ENCODE results near the gene PSKH1.

PSKH1 gene

GRCh38 chr16:67959536-67960329, 66.7 kb downstream of the PSKH1 start:
- TF ChIP-seq, protein P1, sequence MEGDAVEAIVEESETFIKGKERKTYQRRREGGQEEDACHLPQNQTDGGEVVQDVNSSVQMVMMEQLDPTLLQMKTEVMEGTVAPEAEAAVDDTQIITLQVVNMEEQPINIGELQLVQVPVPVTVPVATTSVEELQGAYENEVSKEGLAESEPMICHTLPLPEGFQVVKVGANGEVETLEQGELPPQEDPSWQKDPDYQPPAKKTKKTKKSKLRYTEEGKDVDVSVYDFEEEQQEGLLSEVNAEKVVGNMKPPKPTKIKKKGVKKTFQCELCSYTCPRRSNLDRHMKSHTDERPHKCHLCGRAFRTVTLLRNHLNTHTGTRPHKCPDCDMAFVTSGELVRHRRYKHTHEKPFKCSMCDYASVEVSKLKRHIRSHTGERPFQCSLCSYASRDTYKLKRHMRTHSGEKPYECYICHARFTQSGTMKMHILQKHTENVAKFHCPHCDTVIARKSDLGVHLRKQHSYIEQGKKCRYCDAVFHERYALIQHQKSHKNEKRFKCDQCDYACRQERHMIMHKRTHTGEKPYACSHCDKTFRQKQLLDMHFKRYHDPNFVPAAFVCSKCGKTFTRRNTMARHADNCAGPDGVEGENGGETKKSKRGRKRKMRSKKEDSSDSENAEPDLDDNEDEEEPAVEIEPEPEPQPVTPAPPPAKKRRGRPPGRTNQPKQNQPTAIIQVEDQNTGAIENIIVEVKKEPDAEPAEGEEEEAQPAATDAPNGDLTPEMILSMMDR (IDR thresholded peaks at IDR 0.05; ENCODE audit: low read depth, low read length, poor library complexity, severe bottlenecking): no peak
- no peak for TF ChIP-seq EZH2phosphoT487 (IDR thresholded peaks at IDR 0.05; ENCODE audit: borderline replicate concordance, low read length)
- no peaks in the 10 kb centered on the region for H3K4me1 ChIP-seq (ENCODE audit: control insufficient read depth, low read length)
- no peak overlapping the region for H3K27ac ChIP-seq (ENCODE audit: low read depth, low read length)
- no peaks in the 10 kb centered on the region for H3K9me2 ChIP-seq (replicated peaks; ENCODE audit: control insufficient read depth, low read length)
- H3K4me3 ChIP-seq (ENCODE audit: low read length): no peak overlapping the region
- no peaks in the 10 kb centered on the region; the same call in 1 of the 2 replicates for H3K36me3 ChIP-seq (ENCODE audit: control insufficient read depth, low read length)
- no peaks in the 10 kb centered on the region for H3K9me3 ChIP-seq (ENCODE audit: control insufficient read depth, insufficient read depth, low read length)
- H3K4me2 ChIP-seq (ENCODE audit: low read length): no peak overlapping the region
- no peaks in the 10 kb centered on the region for H3F3A ChIP-seq (ENCODE audit: control insufficient read depth, insufficient read depth)
- H4K20me1 ChIP-seq (ENCODE audit: control insufficient read depth, insufficient read depth, low read depth, low read length): no peaks in the 10 kb centered on the region
- no peaks in the 10 kb centered on the region for H3K79me2 ChIP-seq (ENCODE audit: control insufficient read depth, low read length)
- no peaks in the 10 kb centered on the region for H3K27me3 ChIP-seq (ENCODE audit: control insufficient read depth, low read length)

DNA sequence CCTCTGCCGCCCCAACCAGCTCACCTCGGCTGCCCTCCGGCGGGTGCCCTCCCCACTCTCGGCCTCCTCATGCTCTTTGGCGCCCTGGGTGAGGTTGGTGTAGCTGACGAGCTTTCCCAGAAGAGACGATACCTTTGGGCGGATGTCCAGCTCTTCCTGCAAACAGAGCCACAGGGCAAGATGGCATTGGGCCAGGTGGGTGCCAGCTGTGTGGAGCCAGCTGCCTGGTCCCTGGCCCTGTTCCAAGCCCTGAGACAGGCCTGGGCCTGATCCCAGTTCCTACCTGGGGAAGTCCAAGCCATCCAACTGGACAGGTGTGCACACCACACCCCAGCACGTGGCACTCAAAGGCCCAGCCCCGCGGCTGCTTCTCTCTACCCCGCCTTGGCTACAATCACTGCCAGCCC, 68.5 kb downstream of the PSKH1 start:
- Histone ChIP-seq H4K20me1 (ENCODE audit: control insufficient read depth, insufficient read depth, low read depth, low read length) (0 out of 2 replicates have a peak, but pooled peaks cover 3% of the 10 kb centered on the region), H3K27ac (ENCODE audit: low read depth, low read length) (no peak overlapping the region), H3K27me3 (ENCODE audit: control insufficient read depth, low read length) (no peaks in the 10 kb centered on the region), H3K9me3 (ENCODE audit: control insufficient read depth, insufficient read depth, low read length) (no peaks in the 10 kb centered on the region), H3K36me3 (ENCODE audit: control insufficient read depth, low read length) (no peaks in the 10 kb centered on the region; the same call in 1 of the 2 replicates), H3K4me1 (ENCODE audit: control insufficient read depth, low read length) (peaks cover 3% of the 10 kb centered on the region), H3K9me2 (replicated peaks; ENCODE audit: control insufficient read depth, low read length) (no peaks in the 10 kb centered on the region), H3F3A (ENCODE audit: control insufficient read depth, insufficient read depth) (peaks cover 7% of the 10 kb centered on the region; the same call in 1 of the 2 replicates), H3K79me2 (ENCODE audit: control insufficient read depth, low read length) (0 out of 2 replicates have a peak, but pooled peaks cover under 1% of the 10 kb centered on the region), H3K4me3 (ENCODE audit: low read length) (no peak overlapping the region), H3K4me2 (ENCODE audit: low read length) (no peak overlapping the region)
- TF ChIP-seq EZH2phosphoT487 (IDR thresholded peaks at IDR 0.05; ENCODE audit: borderline replicate concordance, low read length): no peak
- TF ChIP-seq, protein P1 (IDR thresholded peaks at IDR 0.05; ENCODE audit: low read depth, low read length, poor library complexity, severe bottlenecking): no peak

- Histone ChIP-seq H3K4me2 (ENCODE audit: low read length) (no peak overlapping the region), H3K9me2 (replicated peaks; ENCODE audit: control insufficient read depth, low read length) (no peaks in the 10 kb centered on the region), H4K20me1 (ENCODE audit: control insufficient read depth, insufficient read depth, low read depth, low read length) (0 out of 2 replicates have a peak, but pooled peaks cover 3% of the 10 kb centered on the region), H3K79me2 (ENCODE audit: control insufficient read depth, low read length) (0 out of 2 replicates have a peak, but pooled peaks cover 6% of the 10 kb centered on the region), H3K36me3 (ENCODE audit: control insufficient read depth, low read length) (no peaks in the 10 kb centered on the region; the same call in 1 of the 2 replicates), H3K4me3 (ENCODE audit: low read length) (no peak overlapping the region), H3F3A (ENCODE audit: control insufficient read depth, insufficient read depth) (peaks cover 7% of the 10 kb centered on the region; the same call in 1 of the 2 replicates), H3K27me3 (ENCODE audit: control insufficient read depth, low read length) (no peaks in the 10 kb centered on the region), H3K9me3 (ENCODE audit: control insufficient read depth, insufficient read depth, low read length) (no peaks in the 10 kb centered on the region), H3K27ac (ENCODE audit: low read depth, low read length) (no peak overlapping the region), H3K4me1 (ENCODE audit: control insufficient read depth, low read length) (peaks cover 9% of the 10 kb centered on the region)
- TF ChIP-seq, protein P1 (IDR thresholded peaks at IDR 0.05; ENCODE audit: low read depth, low read length, poor library complexity, severe bottlenecking): no peak
- no peak for TF ChIP-seq EZH2phosphoT487 (IDR thresholded peaks at IDR 0.05; ENCODE audit: borderline replicate concordance, low read length)
Measured at GRCh38 chr16:67962135-67962534, 69.1 kb downstream of the PSKH1 start.

Data from DOHH2 (cell line).